Brain microvascular endothelial cell (primary cell): ENCODE results near the gene IDUA.
A peak's percentile ranks its signal among the peaks of the same experiment; 100 is the strongest.

ENCODE experiments used
- DNase-seq: peaks from one replicate; pipeline ENCODE4 v3.0.0-alpha.2; 2020
- H3K27ac ChIP-seq: fragments of 250-450 bp; sonication (Bioruptor Pico); 2 replicates; pipeline ENCODE4 v1.5.1; 2020; ENCODE audit warnings: mild to moderate bottlenecking, moderate library complexity
- H3K27me3 ChIP-seq: fragments of 250-450 bp; sonication (Bioruptor Pico); replicated peaks from 2 replicates; pipeline ENCODE4 v1.5.1; 2020; ENCODE audit warnings: mild to moderate bottlenecking
- H3K36me3 ChIP-seq: fragments of 250-450 bp; sonication (Bioruptor Pico); replicated peaks from 2 replicates; pipeline ENCODE4 v1.5.1; 2020; ENCODE audit warnings: mild to moderate bottlenecking
- H3K4me3 ChIP-seq: 2 replicates; pipeline ENCODE4 v1.5.1; 2011; ENCODE audit warnings: low read depth, mild to moderate bottlenecking, control low read depth, low read length, moderate library complexity
- CTCF ChIP-seq: IDR thresholded peaks from 2 replicates; pipeline ENCODE4 v1.5.1; 2011; ENCODE audit warnings: low read depth, mild to moderate bottlenecking, moderate library complexity, low read length, control low read depth, inconsistent platforms; ENCODE audit errors: missing control alignments
- in situ Hi-C: cut with HindIII; loops from 2 replicates; pipeline ENCODE4 v1.10.0; 2017; ENCODE audit warnings: low sequenced_read_pairs, low pct_ligation_motif_present

Gene IDUA

GRCh38 chr4:984336-985054, 2.3 kb upstream of the IDUA start:
- Histone ChIP-seq H3K36me3 (no peaks in the 10 kb centered on the region), H3K27ac (no peak overlapping the region), H3K4me3 (no peak overlapping the region), H3K27me3 (no peaks in the 10 kb centered on the region)
- in situ Hi-C loops, result no loop called here
- TF ChIP-seq CTCF, result no peak
- no peak for DNase-seq

- H3K27me3 ChIP-seq, result no peaks in the 10 kb centered on the region
- no peak for DNase-seq
- no peak for TF ChIP-seq CTCF
- H3K36me3 ChIP-seq, result peaks cover 2% of the 10 kb centered on the region
- H3K4me3 ChIP-seq, result no peak overlapping the region
- no peak overlapping the region for H3K27ac ChIP-seq
- in situ Hi-C loops, result no loop called here
Observed at GRCh38 chr4:985123-985830, 1.6 kb upstream of the IDUA start.

GRCh38 chr4:986428-986878, 391 bp upstream of the IDUA start:
- no peak for TF ChIP-seq CTCF
- no peaks in the 10 kb centered on the region for H3K27me3 ChIP-seq
- H3K4me3 ChIP-seq, result peak overlapping the region; percentile 67
- peaks cover 4% of the 10 kb centered on the region for H3K36me3 ChIP-seq
- in situ Hi-C loops, result no loop called here
- DNase-seq, result no peak
- no peak overlapping the region for H3K27ac ChIP-seq

- Histone ChIP-seq H3K27me3 (no peaks in the 10 kb centered on the region), H3K4me3 (peak overlapping the region; percentile 67), H3K27ac (no peak overlapping the region), H3K36me3 (peaks cover 4% of the 10 kb centered on the region)
- in situ Hi-C loops, result no loop called here
- TF ChIP-seq CTCF, result no peak
- DNase-seq, result no peak
Observed at GRCh38 chr4:987624-988513, 1.0 kb downstream of the IDUA start.

- peaks cover 4% of the 10 kb centered on the region for H3K36me3 ChIP-seq
- in situ Hi-C loops, result no loop called here
- TF ChIP-seq CTCF, result no peak
- H3K27me3 ChIP-seq, result no peaks in the 10 kb centered on the region
- H3K4me3 ChIP-seq, result no peak overlapping the region
- no peak for DNase-seq
- H3K27ac ChIP-seq, result no peak overlapping the region
Observed at GRCh38 chr4:988726-989721, 2.2 kb downstream of the IDUA start.
